Transverse colon (tissue), 4 donors: ENCODE results near the gene GJB2. TPM values are rescaled to one million over a fixed set of nuclear protein-coding genes. Genes with fewer than 3 reads are reported as not detected.
A peak's percentile ranks its signal among the peaks of the same experiment; 100 is the strongest.

Source experiments
- DNase-seq: peaks from one replicate; pipeline ENCODE4 v3.0.0-alpha.2; 2019
- H3K27ac ChIP-seq, 4 donors: fragments of 200-600 bp; sonication (generic); 2 replicates each; pipeline ENCODE4 v1.5.1; 2016 to 2018; ENCODE audit warnings: inconsistent platforms in 4 of 4
- H3K27me3 ChIP-seq: fragments of 200-600 bp; sonication (generic); 2 replicates; pipeline ENCODE4 v1.5.1; 2017; ENCODE audit warnings: inconsistent platforms
- H3K36me3 ChIP-seq, 4 donors: fragments of 200-600 bp; sonication (generic); 2 replicates each; pipeline ENCODE4 v1.5.1; 2017 to 2019; ENCODE audit warnings: inconsistent platforms in 4 of 4
- H3K4me1 ChIP-seq, 4 donors: fragments of 200-600 bp; sonication (generic); 2 replicates each; pipeline ENCODE4 v1.5.1; 2017 to 2020; ENCODE audit warnings: inconsistent platforms in 4 of 4
- H3K4me3 ChIP-seq, 4 donors: fragments of 200-600 bp; sonication (generic); 1 replicate in 1 of 4; 2 replicates in 3 of 4; pipeline versions ENCODE4 v1.5.1 to v1.6.1; 2017 to 2019; ENCODE audit warnings: inconsistent platforms in 4 of 4
- H3K9me3 ChIP-seq, 2 donors: fragments of 200-600 bp; sonication (generic); 2 replicates each; pipeline ENCODE4 v1.5.1; 2017 to 2019; ENCODE audit warnings: inconsistent platforms in 2 of 2
- EP300 ChIP-seq: sonication (generic); formaldehyde crosslinking; IDR thresholded peaks from one replicate; pipeline ENCODE4 v1.6.1; 2017; ENCODE audit warnings: antibody characterized with exemption, low read depth
- POLR2A ChIP-seq: fragments of 450-650 bp; IDR thresholded peaks from one replicate; pipeline ENCODE4 v1.6.1; 2016; ENCODE audit warnings: antibody characterized with exemption, mild to moderate bottlenecking, moderate library complexity
- POLR2AphosphoS5 ChIP-seq, 3 donors: sonication (generic); formaldehyde crosslinking; IDR thresholded peaks; one replicate each; pipeline ENCODE4 v1.6.1; 2016; ENCODE audit warnings: antibody characterized with exemption in 3 of 3
- WGBS, 2 donors: methylation state at CpG; one replicate each; pipeline ENCODE4 v1.1.5; 2018; ENCODE audit warnings: low coverage in 1 of 2; 5-methylcytosine and 5-hydroxymethylcytosine counted together
- in situ Hi-C, 4 donors: fragments of 200-750 bp; cut with MboI; loops; one replicate each; pipeline versions ENCODE4 v1.15.0 to v1.15.1; 2017; ENCODE audit warnings: low sequenced_read_pairs in 3 of 4, low pct_ligation_motif_present in 1 of 4, low pct_unique_long_range_greater_than_20kb in 1 of 4
- intact Hi-C: fragments of 100-400 bp; cut with DNase I; formaldehyde crosslinking; loops from one replicate; pipeline ENCODE4 v1.15.1; 2023; ENCODE audit warnings: low total_unique reads
- total RNA-seq, 4 donors: library from RNA; depleted of rRNA; stranded (reverse); fragments of >200 nt; gene quantifications; one replicate each; pipeline ENCODE4 v1.1.0, GENCODE V29; 2016
- TF ChIP-seq, protein P1 (sequence below), 5 experiments: fragments of 200-600 bp in 3 of 5; fragments of 450-650 bp in 2 of 5; sonication (generic) in 3 of 5; IDR thresholded peaks; 1 replicate in 2 of 5; 2 replicates in 3 of 5; pipeline ENCODE4 v1.5.1; 2016 to 2017; ENCODE audit warnings: antibody characterized with exemption in 5 of 5, inconsistent platforms in 3 of 5, mild to moderate bottlenecking in 2 of 5, moderate library complexity in 1 of 5

The GJB2 gene
- total RNA-seq, 4 donors from 2014 or later: 5.0 to 38.4 (median 25.9) TPM

GRCh38 chr13:20192158-20192835, 441 bp downstream of the GJB2 start:
- TF ChIP-seq EP300 (no peak), POLR2A (peak; percentile 54), POLR2AphosphoS5 (IDR thresholded peaks at IDR 0.05) (peak in 1 of 3 donors; percentile 48)
- TF ChIP-seq, protein P1, sequence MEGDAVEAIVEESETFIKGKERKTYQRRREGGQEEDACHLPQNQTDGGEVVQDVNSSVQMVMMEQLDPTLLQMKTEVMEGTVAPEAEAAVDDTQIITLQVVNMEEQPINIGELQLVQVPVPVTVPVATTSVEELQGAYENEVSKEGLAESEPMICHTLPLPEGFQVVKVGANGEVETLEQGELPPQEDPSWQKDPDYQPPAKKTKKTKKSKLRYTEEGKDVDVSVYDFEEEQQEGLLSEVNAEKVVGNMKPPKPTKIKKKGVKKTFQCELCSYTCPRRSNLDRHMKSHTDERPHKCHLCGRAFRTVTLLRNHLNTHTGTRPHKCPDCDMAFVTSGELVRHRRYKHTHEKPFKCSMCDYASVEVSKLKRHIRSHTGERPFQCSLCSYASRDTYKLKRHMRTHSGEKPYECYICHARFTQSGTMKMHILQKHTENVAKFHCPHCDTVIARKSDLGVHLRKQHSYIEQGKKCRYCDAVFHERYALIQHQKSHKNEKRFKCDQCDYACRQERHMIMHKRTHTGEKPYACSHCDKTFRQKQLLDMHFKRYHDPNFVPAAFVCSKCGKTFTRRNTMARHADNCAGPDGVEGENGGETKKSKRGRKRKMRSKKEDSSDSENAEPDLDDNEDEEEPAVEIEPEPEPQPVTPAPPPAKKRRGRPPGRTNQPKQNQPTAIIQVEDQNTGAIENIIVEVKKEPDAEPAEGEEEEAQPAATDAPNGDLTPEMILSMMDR (IDR thresholded peaks at IDR 0.05): no peak
- Histone ChIP-seq H3K27me3 (peaks cover 54% of the 10 kb centered on the region), H3K4me1 (peaks cover 10 to 37% (median 27%) of the 10 kb centered on the region in 4 donors), H3K4me3 (peak overlapping the region; percentile 24 to 78 (median 65)), H3K36me3 (no peaks in the 10 kb centered on the region), H3K27ac (peak overlapping the region; percentile 82 to 88 (median 84)), H3K9me3 (no peaks in the 10 kb centered on the region)
- 1 to 2% methylated on average over 14 to 25 of the region's 73 CpGs for WGBS, 2 donors
- DNase-seq: peak; percentile 66
- intact Hi-C loops: no loop called here
- in situ Hi-C loops: loop anchor here in 3 of 4 donors (10.0 to 25.0 kb wide), 5 partner anchors 293 to 745 kb away; partner anchors contain the start of gene XPO4 (in 1 of the 3)

DNA sequence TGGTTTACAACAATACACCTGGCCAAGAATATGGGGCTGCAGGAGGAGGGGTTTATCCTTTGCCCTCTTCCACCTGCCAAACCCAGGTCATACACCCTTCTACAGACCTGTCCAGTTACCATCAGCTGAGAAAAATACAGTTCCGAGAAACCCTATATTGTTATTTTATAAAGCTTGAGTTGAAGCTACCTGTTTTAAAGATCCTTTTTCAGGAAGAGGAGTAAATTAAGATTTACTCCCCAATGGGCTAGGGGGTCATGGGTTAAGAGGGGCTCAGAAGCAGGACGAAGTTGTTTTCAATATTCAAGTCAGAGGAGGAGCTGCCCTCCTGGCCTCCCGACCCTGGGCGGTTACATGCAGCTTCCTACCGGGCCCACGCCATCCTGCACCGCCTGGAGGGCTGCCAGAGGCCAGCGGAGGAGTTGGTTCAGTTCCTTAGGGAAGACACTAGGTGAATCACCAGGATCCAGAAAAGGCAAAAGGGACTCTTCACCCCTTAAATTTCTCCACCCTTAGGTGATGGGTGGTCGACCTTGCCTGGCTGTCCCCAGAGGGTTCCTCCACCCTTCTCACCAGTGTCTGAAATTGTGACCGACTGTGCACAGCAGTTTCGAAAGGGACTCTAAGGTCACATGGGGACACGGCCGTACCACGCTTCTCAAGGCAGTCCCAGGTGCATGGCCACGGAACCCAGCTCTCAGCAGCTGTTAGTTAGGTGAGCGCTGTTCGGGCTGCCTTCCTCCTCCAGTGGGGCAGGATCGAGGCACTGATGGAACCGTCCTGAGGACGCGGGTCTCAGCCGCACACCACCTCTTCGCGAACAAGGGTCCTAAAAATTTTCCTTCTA, 1.2 kb downstream of the GJB2 start:
- no peaks in the 10 kb centered on the region for H3K36me3 ChIP-seq
- H3K4me3 ChIP-seq: peak overlapping the region; percentile 24 to 78 (median 65)
- 20 to 34% methylated on average over 1 to 23 of the region's 24 CpGs for WGBS, 2 donors
- TF ChIP-seq POLR2AphosphoS5 (IDR thresholded peaks at IDR 0.05) (no peak), POLR2A (no peak)
- TF ChIP-seq, protein P1 (IDR thresholded peaks at IDR 0.05): peak in 2 of 5 experiments; percentile 19 to 26
- peaks cover 48% of the 10 kb centered on the region for H3K27me3 ChIP-seq
- peaks cover 10 to 34% (median 27%) of the 10 kb centered on the region in 4 donors for H3K4me1 ChIP-seq
- H3K27ac ChIP-seq: peak overlapping the region; percentile 82 to 88 (median 84)
- in situ Hi-C loops: loop anchor here in 3 of 4 donors (10.0 to 25.0 kb wide), 5 partner anchors 293 to 746 kb away; partner anchors contain the start of gene XPO4 (in 1 of the 3)
- intact Hi-C loops: no loop called here
- no peaks in the 10 kb centered on the region for H3K9me3 ChIP-seq
- peak; percentile 76 for DNase-seq

DNA sequence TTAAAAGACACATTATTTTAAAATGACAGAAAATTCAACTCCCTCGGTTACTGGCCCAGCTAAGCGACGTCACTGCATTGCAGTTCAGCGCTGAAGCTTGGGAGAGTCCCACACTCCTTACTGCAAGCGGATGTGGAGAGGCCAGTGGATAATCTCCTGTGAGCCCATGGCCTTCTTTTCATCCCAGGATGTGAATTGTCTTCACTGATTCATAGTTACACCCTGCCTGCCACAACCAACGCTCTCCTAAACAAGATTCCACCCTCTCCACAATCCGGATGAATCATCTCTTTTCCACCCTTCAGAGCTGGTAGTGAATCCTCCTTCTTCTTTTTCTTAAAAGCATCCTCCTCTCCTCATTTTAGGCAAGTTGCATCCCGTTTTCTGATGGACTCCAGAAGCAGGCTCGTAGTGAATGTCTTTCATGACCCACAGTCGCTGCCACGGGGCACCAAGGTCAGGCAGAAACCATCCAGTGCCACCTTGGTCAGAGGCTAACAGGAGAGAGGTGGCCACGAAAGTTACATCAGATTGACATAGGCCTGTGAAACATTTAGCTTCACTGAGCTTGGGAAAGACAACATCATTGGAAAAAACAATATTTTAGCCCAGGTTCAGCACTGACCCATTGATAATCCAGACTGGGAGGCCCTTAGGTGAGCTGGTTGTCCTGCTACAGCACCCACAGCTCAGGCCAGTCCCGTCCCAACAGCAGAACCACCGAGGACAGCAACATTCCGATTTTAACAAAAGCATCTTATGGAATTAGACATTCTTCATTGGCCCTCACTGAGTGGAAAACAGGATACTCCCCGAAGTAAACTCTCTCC, 2.0 kb downstream of the GJB2 start:
- H3K27me3 ChIP-seq: peaks cover 40% of the 10 kb centered on the region
- H3K9me3 ChIP-seq: no peaks in the 10 kb centered on the region
- no peaks in the 10 kb centered on the region for H3K36me3 ChIP-seq
- in situ Hi-C loops: loop anchor here in 3 of 4 donors (10.0 to 25.0 kb wide), 5 partner anchors 294 to 747 kb away; partner anchors contain the start of gene XPO4 (in 1 of the 3)
- peak overlapping the region; percentile 82 to 88 (median 84) for H3K27ac ChIP-seq
- peaks cover 10 to 34% (median 27%) of the 10 kb centered on the region in 4 donors for H3K4me1 ChIP-seq
- intact Hi-C loops: no loop called here
- TF ChIP-seq, protein P1 (IDR thresholded peaks at IDR 0.05): no peak
- no peak for TF ChIP-seq POLR2AphosphoS5 (IDR thresholded peaks at IDR 0.05)
- TF ChIP-seq EP300: no peak
- no peak for TF ChIP-seq POLR2A
- 49 to 68% methylated on average over 6 to 16 of the region's 16 CpGs for WGBS, 2 donors
- no peak for DNase-seq
- peak overlapping the region in 2 of 4 donors; percentile 72 to 78 for H3K4me3 ChIP-seq
